ENCODE data around the gene FAM83E. TPM values are rescaled to one million over a fixed set of nuclear protein-coding genes. Genes with fewer than 3 reads are reported as not detected.

The FAM83E gene
- total and polyA plus RNA-seq, 3 donors from 2014 or later = 0.99 to 2.2 (median 1.6) TPM

DNA sequence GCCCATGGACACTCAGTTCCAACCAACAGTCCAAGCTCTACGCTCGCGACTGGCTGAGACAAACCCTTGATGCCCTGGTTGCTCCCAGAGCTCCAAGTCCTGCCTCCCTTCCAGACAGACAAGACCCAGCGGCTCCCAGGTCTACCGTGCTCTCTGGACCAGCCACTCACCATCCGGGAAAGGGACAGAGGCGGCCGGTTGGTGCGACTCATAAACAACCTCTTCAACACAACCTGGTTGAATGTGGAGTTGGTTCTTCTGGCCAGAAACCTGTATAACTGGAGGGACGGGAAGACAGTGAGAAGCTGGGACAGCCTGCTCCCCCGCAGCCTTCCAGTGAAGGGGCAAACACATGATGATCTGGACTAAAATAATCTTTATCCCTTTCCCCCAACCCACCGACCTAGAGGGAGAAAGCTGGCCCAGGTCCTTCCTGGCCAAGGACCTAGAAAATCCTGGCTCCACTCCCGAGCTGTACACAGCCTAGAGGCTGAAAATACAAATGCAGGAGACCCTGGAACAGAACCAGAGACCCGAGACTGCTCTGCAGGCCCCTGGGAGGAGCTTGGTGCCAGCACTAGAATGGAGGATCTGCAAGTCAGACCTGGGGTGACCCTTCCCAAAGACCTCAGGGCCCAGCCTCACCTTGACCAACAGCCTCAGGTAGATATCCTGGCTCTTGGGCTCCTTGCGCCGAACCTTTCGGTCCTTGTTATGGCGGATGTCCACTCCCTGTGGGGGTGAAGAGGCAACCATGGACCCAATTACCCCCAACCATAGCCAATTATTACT, 2.5 kb upstream of the FAM83E start:
- DNase-seq = no peak
- peak overlapping the region; percentile 82 to 83 for H3K4me3 ChIP-seq

DNA sequence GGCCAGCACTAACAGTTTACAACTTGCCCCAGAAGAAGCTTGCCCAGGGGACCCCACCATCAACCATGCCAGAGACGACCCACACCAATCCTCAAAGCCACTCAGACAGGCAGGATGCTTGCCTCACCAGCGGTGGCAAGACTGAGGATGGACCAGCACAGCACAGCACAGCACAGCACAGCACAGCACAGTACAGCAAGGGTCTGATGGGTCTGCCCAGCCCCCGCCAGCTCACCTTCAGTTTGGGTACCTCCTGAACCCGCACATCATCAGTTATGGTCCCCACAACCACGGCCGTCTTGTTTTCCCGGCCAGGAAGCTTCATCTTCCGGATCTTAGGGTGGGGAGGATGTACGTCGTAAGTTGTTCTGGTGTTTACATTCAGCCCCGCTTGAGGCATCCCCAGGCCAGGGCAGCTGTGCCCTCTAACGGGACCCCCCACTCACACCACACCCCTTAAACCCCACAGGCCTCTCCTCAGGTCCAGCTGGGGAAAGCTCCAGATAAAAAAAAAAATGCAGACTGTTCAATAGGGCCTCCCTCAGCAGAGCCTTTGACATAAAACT, 1.7 kb upstream of the FAM83E start:
- TF ChIP-seq, protein P1, sequence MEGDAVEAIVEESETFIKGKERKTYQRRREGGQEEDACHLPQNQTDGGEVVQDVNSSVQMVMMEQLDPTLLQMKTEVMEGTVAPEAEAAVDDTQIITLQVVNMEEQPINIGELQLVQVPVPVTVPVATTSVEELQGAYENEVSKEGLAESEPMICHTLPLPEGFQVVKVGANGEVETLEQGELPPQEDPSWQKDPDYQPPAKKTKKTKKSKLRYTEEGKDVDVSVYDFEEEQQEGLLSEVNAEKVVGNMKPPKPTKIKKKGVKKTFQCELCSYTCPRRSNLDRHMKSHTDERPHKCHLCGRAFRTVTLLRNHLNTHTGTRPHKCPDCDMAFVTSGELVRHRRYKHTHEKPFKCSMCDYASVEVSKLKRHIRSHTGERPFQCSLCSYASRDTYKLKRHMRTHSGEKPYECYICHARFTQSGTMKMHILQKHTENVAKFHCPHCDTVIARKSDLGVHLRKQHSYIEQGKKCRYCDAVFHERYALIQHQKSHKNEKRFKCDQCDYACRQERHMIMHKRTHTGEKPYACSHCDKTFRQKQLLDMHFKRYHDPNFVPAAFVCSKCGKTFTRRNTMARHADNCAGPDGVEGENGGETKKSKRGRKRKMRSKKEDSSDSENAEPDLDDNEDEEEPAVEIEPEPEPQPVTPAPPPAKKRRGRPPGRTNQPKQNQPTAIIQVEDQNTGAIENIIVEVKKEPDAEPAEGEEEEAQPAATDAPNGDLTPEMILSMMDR (IDR thresholded peaks at IDR 0.05) = no peak
- TF ChIP-seq POLR2A (IDR thresholded peaks at IDR 0.05) = no peak
- no peak overlapping the region for H3K4me3 ChIP-seq
- no peaks in the 10 kb centered on the region for H3K9me3 ChIP-seq
- no peak for DNase-seq
- WGBS, 2 donors = 67 to 70% methylated on average over 12 of the region's 12 CpGs
- intact Hi-C loops (cut with DNase I; ENCODE audit: low total_unique reads) = no loop called here
- H3K4me1 ChIP-seq = peaks cover 23% of the 10 kb centered on the region
- no peaks in the 10 kb centered on the region for H3K27me3 ChIP-seq
- H3K36me3 ChIP-seq (ENCODE audit: low read depth, missing control alignments) = no peaks in the 10 kb centered on the region
- peak overlapping the region in 1 of 2 donors; percentile 54 for H3K27ac ChIP-seq

More for the DNA sequence above, 2.5 kb upstream of the FAM83E start:
- intact Hi-C loops (cut with DNase I; ENCODE audit: low total_unique reads) = no loop called here
- 39 to 68% methylated on average over 13 to 18 of the region's 18 CpGs for WGBS, 2 donors
- H3K36me3 ChIP-seq (ENCODE audit: low read depth, missing control alignments) = no peaks in the 10 kb centered on the region
- H3K4me1 ChIP-seq = peaks cover 23% of the 10 kb centered on the region
- no peaks in the 10 kb centered on the region for H3K9me3 ChIP-seq
- TF ChIP-seq, protein P1 (IDR thresholded peaks at IDR 0.05) = no peak
- no peak for TF ChIP-seq POLR2A (IDR thresholded peaks at IDR 0.05)
- H3K27me3 ChIP-seq = no peaks in the 10 kb centered on the region
- peak overlapping the region; percentile 53 to 54 for H3K27ac ChIP-seq

DNA sequence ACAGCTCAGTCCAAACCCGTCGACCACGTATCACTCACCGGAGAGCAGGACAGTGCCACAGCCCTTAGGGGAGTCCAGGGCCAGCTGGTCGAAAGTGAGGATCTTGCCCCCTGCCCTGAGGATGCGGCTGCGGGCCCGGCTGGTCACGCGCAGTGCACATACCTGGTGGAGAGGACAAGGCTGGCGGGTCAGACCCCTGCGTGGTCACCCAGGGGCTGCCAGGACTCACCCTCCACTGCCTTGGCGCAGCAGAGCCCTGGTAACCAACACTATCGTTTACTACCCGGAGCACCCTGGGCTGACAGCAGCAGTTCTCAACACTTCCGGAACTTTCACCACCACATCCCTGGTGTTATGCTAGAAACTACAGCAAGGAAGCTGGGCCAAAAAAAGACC, 1.2 kb upstream of the FAM83E start:
- 76 to 88% methylated on average over 12 to 16 of the region's 16 CpGs for WGBS, 2 donors
- intact Hi-C loops (cut with DNase I; ENCODE audit: low total_unique reads) = no loop called here

DNA sequence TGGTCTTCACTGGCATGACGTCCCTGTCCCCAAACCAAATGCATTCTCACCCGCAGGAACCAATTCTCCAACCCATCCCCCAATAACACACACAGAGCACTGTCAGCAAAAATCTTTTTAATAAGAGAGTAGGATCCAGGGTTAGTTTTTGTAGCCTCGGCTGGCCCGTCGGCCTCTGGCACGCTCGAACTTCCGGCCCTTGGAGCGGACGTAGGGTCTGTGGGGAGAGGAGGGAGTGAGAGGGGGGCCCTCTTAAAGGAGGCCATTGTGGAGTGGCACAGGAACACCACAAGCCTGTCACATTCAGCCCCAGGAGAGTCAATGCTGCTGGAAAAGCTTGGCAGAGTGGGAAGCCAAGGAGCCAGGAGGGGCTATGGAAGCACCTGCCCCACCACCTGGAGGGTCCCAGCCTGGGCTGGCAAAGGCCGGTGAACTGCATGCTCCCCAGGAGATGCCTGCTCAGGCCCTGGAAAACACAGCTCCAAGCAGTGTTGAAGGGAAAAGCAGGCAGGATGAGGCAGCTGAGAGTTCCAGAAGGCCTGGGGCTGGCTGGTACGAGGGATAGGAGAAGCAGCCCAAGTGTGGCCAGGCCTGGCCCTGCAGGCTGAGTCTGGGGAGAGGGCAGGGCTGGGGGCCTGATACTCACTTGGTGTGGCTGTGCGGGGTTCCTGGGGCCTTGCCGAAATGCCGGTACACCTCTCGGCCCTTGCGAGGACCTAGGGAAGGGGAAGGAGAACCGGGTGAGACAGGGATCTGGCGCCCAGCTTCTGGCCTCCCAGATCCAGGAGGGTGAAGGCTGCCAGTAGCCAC, 560 bp upstream of the FAM83E start:
- Histone ChIP-seq H3K27ac (no peak overlapping the region), H3K9me3 (no peaks in the 10 kb centered on the region), H3K36me3 (ENCODE audit: low read depth, missing control alignments) (no peaks in the 10 kb centered on the region), H3K27me3 (no peaks in the 10 kb centered on the region), H3K4me3 (no peak overlapping the region), H3K4me1 (peaks cover 23% of the 10 kb centered on the region)
- DNase-seq = no peak
- 65 to 79% methylated on average over 19 of the region's 19 CpGs for WGBS, 2 donors
- intact Hi-C loops (cut with DNase I; ENCODE audit: low total_unique reads) = no loop called here
- TF ChIP-seq, protein P1 (IDR thresholded peaks at IDR 0.05) = no peak
- TF ChIP-seq POLR2A (IDR thresholded peaks at IDR 0.05) = no peak

More for the DNA sequence above, 1.2 kb upstream of the FAM83E start:
- Histone ChIP-seq H3K4me1 (peaks cover 23% of the 10 kb centered on the region), H3K4me3 (no peak overlapping the region), H3K36me3 (ENCODE audit: low read depth, missing control alignments) (no peaks in the 10 kb centered on the region), H3K9me3 (no peaks in the 10 kb centered on the region), H3K27me3 (no peaks in the 10 kb centered on the region), H3K27ac (no peak overlapping the region)
- no peak for DNase-seq
- TF ChIP-seq POLR2A (IDR thresholded peaks at IDR 0.05) = no peak
- TF ChIP-seq, protein P1 (IDR thresholded peaks at IDR 0.05) = no peak

Data from testis (tissue), 3 donors.